ENCODE data around the gene MAN1C1. TPM values are rescaled to one million over a fixed set of nuclear protein-coding genes. Genes with fewer than 3 reads are reported as not detected.
A peak's percentile ranks its signal among the peaks of the same experiment; 100 is the strongest.

MAN1C1 gene
- total RNA-seq, 1 donor from 2014 or later: 0.20 TPM

- H3K9me3 Mint-ChIP-seq: no peaks in the 10 kb centered on the region
- DNase-seq: no peak
- ATAC-seq (ENCODE audit: low read depth): no peak
- H3K36me3 Mint-ChIP-seq (ENCODE audit: low read depth): peaks cover 3% of the 10 kb centered on the region
- H3K27me3 Mint-ChIP-seq: no peaks in the 10 kb centered on the region
- peaks cover 23% of the 10 kb centered on the region for H3K4me1 Mint-ChIP-seq
- ChIA-PET POLR2A (no interaction called here), CTCF (no interaction called here)
- H3K4me3 Mint-ChIP-seq: no peak overlapping the region
- no peak for TF ChIP-seq CTCF (IDR thresholded peaks at IDR 0.05)
- intact Hi-C loops (cut with micrococcal nuclease): loop anchor here (5.0 kb wide), 1 partner anchor 292 kb away; no protein-coding TSS in a partner anchor
- H3K27ac Mint-ChIP-seq: no peak overlapping the region
These were observed 198.0 kb downstream of the MAN1C1 start for GRCh38 chr1:25814549-25815087.

- POLR2A ChIA-PET: no interaction called here
- H3K4me3 Mint-ChIP-seq: no peak overlapping the region
- H3K9me3 Mint-ChIP-seq: no peaks in the 10 kb centered on the region
- intact Hi-C loops (cut with micrococcal nuclease): no loop called here
- DNase-seq: no peak
- peaks cover 4% of the 10 kb centered on the region for H3K36me3 Mint-ChIP-seq (ENCODE audit: low read depth)
- CTCF ChIA-PET: no interaction called here
- peaks cover 16% of the 10 kb centered on the region for H3K4me1 Mint-ChIP-seq
- no peak for TF ChIP-seq CTCF (IDR thresholded peaks at IDR 0.05)
- no peak for ATAC-seq (ENCODE audit: low read depth)
- no peak overlapping the region for H3K27ac Mint-ChIP-seq
- H3K27me3 Mint-ChIP-seq: no peaks in the 10 kb centered on the region
These were observed 198.9 kb downstream of the MAN1C1 start for GRCh38 chr1:25815208-25816111.

- no peaks in the 10 kb centered on the region for H3K9me3 Mint-ChIP-seq
- no peak overlapping the region for H3K27ac Mint-ChIP-seq
- peaks cover 18% of the 10 kb centered on the region for H3K4me1 Mint-ChIP-seq
- POLR2A ChIA-PET: no interaction called here
- intact Hi-C loops (cut with micrococcal nuclease): no loop called here
- H3K36me3 Mint-ChIP-seq (ENCODE audit: low read depth): peaks cover 9% of the 10 kb centered on the region
- TF ChIP-seq CTCF (IDR thresholded peaks at IDR 0.05): no peak
- peak overlapping the region; percentile 15 for H3K4me3 Mint-ChIP-seq
- CTCF ChIA-PET: no interaction called here
- DNase-seq (no peak), ATAC-seq (ENCODE audit: low read depth) (no peak)
- H3K27me3 Mint-ChIP-seq: no peaks in the 10 kb centered on the region
These were observed 199.6 kb downstream of the MAN1C1 start for GRCh38 chr1:25816112-25816718.

DNA sequence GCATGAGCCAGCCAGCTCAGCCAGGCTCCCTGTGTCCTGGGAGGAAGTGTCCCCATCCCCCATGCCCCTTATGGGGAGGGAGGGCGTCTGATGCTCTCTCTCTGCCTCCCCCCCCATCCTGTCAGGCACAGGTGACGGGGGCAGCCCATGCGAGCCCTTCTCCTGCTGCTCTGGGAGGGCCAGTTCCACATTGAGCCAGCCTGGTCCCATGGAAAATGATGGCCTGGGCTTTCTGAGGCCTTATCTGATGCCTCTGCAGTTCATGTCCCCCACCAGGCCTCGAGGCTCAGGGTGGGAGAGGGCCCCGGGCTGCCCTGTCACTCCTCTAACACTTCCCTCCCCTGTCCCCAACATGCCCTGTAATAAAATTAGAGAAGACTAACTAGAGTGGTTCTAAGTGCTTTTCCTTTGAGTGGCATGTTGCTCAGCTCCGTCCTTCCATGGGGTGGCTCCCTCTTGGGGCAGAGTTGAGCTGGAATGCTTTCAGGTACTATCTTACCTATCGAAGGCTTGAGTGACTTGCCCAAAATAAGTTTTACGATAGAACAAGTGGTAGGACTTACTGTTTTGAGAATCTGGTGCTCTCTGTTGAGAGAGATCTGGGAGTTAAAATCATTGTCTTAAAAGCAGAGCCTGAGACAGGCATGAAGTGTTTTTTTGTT, 201.4 kb downstream of the MAN1C1 start:
- no peaks in the 10 kb centered on the region for H3K27me3 Mint-ChIP-seq
- CTCF ChIA-PET: no interaction called here
- intact Hi-C loops (cut with micrococcal nuclease): loop anchor here (2.0 kb wide), 4 partner anchors 19 to 479 kb away; partner anchors contain the start of genes MACO1, STMN1 and TMEM50A
- H3K4me1 Mint-ChIP-seq: peaks cover 27% of the 10 kb centered on the region
- DNase-seq (no peak), ATAC-seq (ENCODE audit: low read depth) (no peak)
- no peak overlapping the region for H3K27ac Mint-ChIP-seq
- POLR2A ChIA-PET: interaction anchor here (2.5 kb wide), 1 partner anchor 18 kb away, joined by 12 read pairs; the partner anchor contains the start of gene SELENON
- TF ChIP-seq CTCF (IDR thresholded peaks at IDR 0.05): no peak
- peaks cover 9% of the 10 kb centered on the region for H3K36me3 Mint-ChIP-seq (ENCODE audit: low read depth)
- no peaks in the 10 kb centered on the region for H3K9me3 Mint-ChIP-seq
- H3K4me3 Mint-ChIP-seq: peak overlapping the region; percentile 52
